Measurements from ENCODE around the gene WDR90. TPM values are rescaled to one million over a fixed set of nuclear protein-coding genes. Genes with fewer than 3 reads are reported as not detected.

The WDR90 gene
- total and polyA plus RNA-seq, 2 of the 13 experiments (the other 11 are each of a cell fraction or from before 2014, with no cell fraction given): 14.9 to 28.9 TPM

GRCh38 chr16:603933-604332, 45.2 kb upstream of the WDR90 start (continued):
- TF ChIP-seq ZBTB37 (CRISPR knock-in tag; IDR thresholded peaks at IDR 0.05) (no peak), MBD4 (IDR thresholded peaks at IDR 0.05; ENCODE audit: borderline replicate concordance, low read length) (no peak), HNRNPH1 (optimal IDR thresholded peaks at IDR 0.05; ENCODE audit: low read depth, low read length) (no peak), FOXC1 (CRISPR knock-in tag; IDR thresholded peaks at IDR 0.05; ENCODE audit: borderline replicate concordance) (no peak), ATF7-NPFF (CRISPR knock-in tag; IDR thresholded peaks at IDR 0.05; ENCODE audit: low read depth) (no peak), PHB2 (IDR thresholded peaks at IDR 0.05; ENCODE audit: partially characterized antibody) (no peak), GLI4 (CRISPR knock-in tag; IDR thresholded peaks at IDR 0.05; ENCODE audit: borderline replicate concordance) (no peak), ADNP (CRISPR knock-in tag; IDR thresholded peaks at IDR 0.05) (no peak), ZNF772 (CRISPR knock-in tag; IDR thresholded peaks at IDR 0.05) (no peak), RELA (CRISPR knock-in tag; IDR thresholded peaks at IDR 0.05) (no peak)

GRCh38 chr16:606656-607307, 42.4 kb upstream of the WDR90 start:
- WGBS (ENCODE audit: low lambda C conversion rate): 99% methylated on average over 9 of the region's 22 CpGs
- ChIA-PET POLR2A (no interaction called here), CTCF (ENCODE audit: low intra/inter-chr PET ratio, low total read pairs) (interaction anchor here (1.1 kb wide), 1 partner anchor 28 kb away, joined by 3 read pairs; no protein-coding TSS in a partner anchor)
- Histone ChIP-seq H4K20me1 (ENCODE audit: insufficient read depth, low read length) (no peaks in the 10 kb centered on the region), H2AFZ (ENCODE audit: low read length) (no peak overlapping the region), H3K9me3 (ENCODE audit: low read length) (no peaks in the 10 kb centered on the region), H3K9ac (ENCODE audit: insufficient read depth, low read depth, low read length) (no peak overlapping the region), H3K79me2 (ENCODE audit: insufficient read depth, low read length) (peaks cover 8% of the 10 kb centered on the region), H3K36me3 (replicated peaks in 1 of 2; ENCODE audit: control insufficient read depth in 1 of 2, insufficient read depth in 2 of 2, low read length in 2 of 2) (0 out of 5 replicates have a peak, but pooled peaks cover 0 to 3% of the 10 kb centered on the region in 2 experiments), H3K4me2 (ENCODE audit: low read depth, low read length) (no peak overlapping the region), H3K4me1 (ENCODE audit: insufficient read depth, low read length) (peaks cover 17% of the 10 kb centered on the region), H3K27me3 (ENCODE audit: control insufficient read depth in 1 of 2, insufficient read depth in 2 of 2, low read length in 2 of 2) (no peaks in the 10 kb centered on the region), H3K4me3 (replicated peaks in 1 of 3; ENCODE audit: insufficient read depth in 1 of 3, low read depth in 2 of 3, low read length in 3 of 3) (no peak overlapping the region), H3K27ac (ENCODE audit: extremely low read length, insufficient read depth, low read length) (no peak overlapping the region)
- in situ Hi-C loops (cut with HindIII; ENCODE audit: extremely low pct_ligation_motif_present, low pct_unique_long_range_greater_than_20kb): no loop called here
- no peak for FAIRE-seq
- intact Hi-C loops (cut with micrococcal nuclease; ENCODE audit: unreplicated experiment): no loop called here
- DNase-seq (ENCODE audit: low spot score): no peak
- no TSS peak for BruUV-seq (replicated peaks)
- TF ChIP-seq ISX (CRISPR knock-in tag; conservative IDR thresholded peaks at IDR 0.05) (no peak), ARID2 (CRISPR knock-in tag; IDR thresholded peaks at IDR 0.05; ENCODE audit: borderline replicate concordance) (no peak), CBFB (CRISPR knock-in tag; IDR thresholded peaks at IDR 0.05) (no peak), DPF2 (CRISPR knock-in tag; IDR thresholded peaks at IDR 0.05; ENCODE audit: borderline replicate concordance, low read depth) (no peak), RORA (CRISPR knock-in tag; IDR thresholded peaks at IDR 0.05) (no peak), ZNF44 (CRISPR knock-in tag; IDR thresholded peaks at IDR 0.05) (no peak), ATAD3A (CRISPR knock-in tag; IDR thresholded peaks at IDR 0.05) (no peak), ATF1 (CRISPR knock-in tag; IDR thresholded peaks at IDR 0.05) (no peak), ZNF10 (CRISPR knock-in tag; IDR thresholded peaks at IDR 0.05; ENCODE audit: borderline replicate concordance, low read depth) (no peak), ELF4 (CRISPR knock-in tag; IDR thresholded peaks at IDR 0.05; ENCODE audit: borderline replicate concordance) (no peak)
- no peak for ATAC-seq
